Stimulated activated naive CD4-positive, alpha-beta T cell (primary cell): ENCODE results near the gene GKAP1.
A peak's percentile ranks its signal among the peaks of the same experiment; 100 is the strongest.
"Not testable (repeated sequence)": the region's sequence is repeated elsewhere in the genome, so short reads cannot be mapped to it uniquely, and the experiment has no call there.

Source experiments
- DNase-seq, 6 experiments: peaks; one replicate each; lab custom pipeline; 2025; lab: John Stamatoyannopoulos, UW

The GKAP1 gene

GRCh38 chr9:83817356-83818278 is at the start of gene GKAP1:
Gene GKAP1 (minus strand): TSS chr9:83817769. CDS start chr9:83806517, 11,252 bp downstream.
- peak; percentile 79 to 91 (median 86) for DNase-seq

GRCh38 chr9:83849895-83850294 is 32.3 kb upstream of the GKAP1 start:
- not testable (repeated sequence) for DNase-seq

- DNase-seq: not testable (repeated sequence)
These were observed 19.6 kb upstream of the GKAP1 start for GRCh38 chr9:83837070-83837643.

GRCh38 chr9:83830426-83831071 is 13.0 kb upstream of the GKAP1 start:
- not testable (repeated sequence) for DNase-seq

DNA sequence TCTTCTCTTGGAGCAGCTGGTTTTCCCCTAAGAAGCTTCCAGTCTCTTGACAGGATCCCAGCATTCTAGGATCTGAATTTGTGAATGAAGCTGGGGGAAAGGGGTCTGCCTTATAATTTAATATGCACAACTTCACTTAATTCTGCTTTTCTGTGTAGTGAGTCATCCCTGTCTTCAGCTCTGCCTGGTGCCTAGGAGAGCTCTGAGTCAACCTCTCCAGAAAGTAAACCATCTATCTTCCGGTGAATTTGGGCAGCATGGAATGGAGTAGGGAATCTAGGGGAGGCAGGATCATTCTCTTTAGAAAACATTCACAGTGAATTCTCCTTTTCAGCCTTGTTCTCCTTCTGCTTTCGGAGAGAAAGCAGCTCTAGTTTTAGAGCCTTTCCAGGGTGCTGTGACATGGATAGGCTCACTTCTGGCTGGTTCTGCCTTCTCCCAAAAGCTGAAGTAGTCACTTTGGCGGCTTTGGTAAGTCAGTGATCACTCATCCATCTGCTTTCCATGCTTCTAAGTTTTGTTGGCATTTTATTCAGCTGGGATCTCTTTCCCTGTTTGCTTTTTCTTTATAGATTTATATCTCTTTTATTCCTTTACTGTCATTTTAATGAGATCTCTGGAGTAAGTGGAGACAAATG is 7.5 kb upstream of the GKAP1 start:
- DNase-seq: not testable (repeated sequence)

DNA sequence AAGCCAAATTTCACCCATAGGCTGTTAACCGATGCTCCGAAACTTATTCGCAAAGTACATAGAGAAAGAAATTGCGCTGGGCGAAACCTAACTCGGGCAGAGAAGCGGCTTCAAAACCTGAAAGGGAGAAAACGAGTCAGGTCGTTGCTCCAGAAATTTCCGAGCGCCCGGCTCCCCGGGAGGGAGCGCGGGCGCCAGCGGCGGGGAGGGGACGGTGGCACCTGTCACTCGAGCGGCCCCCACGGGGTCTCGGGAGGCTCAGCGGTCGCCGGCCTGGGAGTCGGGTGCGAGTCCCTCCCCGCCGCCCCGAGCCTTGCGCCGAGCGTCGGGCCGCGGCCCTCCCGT is 586 bp downstream of the GKAP1 start:
- DNase-seq: peak in 5 of 6 experiments; percentile 31 to 68 (median 56)

DNA sequence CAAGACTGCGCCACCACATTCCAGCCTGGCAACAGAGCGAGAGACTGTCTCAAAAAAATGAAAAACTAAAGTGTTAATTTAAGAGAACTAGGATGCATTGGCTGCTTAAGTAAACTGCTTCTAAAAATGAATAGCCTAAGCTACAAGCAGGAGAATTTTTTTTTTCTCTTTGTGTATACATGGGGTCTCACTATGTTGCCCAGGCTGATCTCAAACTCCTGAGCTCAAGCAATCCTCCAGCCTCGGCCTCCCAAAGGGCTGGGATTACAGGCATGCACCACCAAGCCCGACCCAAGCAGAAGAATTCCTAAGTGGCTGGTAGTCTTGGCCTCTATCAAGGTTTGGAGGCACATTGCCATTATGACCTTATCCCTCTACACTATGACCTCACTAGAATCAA is 2.4 kb downstream of the GKAP1 start:
- not testable (repeated sequence) for DNase-seq

- not testable (repeated sequence) for DNase-seq
These were observed 8.4 kb downstream of the GKAP1 start for GRCh38 chr9:83809213-83809612.

- not testable (repeated sequence) for DNase-seq
These were observed 13.1 kb downstream of the GKAP1 start for GRCh38 chr9:83804454-83804853.

DNA sequence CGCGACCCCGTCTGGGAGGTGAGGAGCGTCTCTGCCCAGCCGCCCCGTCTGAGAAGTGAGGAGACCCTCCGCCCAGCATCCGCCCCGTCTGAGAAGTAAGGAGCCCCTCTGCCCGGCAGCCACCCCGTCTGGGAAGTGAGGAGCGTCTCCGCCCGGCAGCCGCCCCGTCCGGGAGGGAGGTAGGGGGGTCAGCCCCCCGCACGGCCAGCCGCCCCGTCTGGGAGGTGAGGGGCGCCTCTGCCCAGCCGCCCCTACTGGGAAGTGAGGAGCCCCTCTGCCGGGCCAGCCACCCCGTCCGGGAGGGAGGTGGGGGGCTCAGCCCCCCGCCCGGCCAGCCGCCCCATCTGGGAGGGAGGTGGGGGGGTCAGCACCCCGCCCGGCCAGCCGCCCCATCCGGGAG is 13.6 kb downstream of the GKAP1 start:
- DNase-seq: not testable (repeated sequence)

DNA sequence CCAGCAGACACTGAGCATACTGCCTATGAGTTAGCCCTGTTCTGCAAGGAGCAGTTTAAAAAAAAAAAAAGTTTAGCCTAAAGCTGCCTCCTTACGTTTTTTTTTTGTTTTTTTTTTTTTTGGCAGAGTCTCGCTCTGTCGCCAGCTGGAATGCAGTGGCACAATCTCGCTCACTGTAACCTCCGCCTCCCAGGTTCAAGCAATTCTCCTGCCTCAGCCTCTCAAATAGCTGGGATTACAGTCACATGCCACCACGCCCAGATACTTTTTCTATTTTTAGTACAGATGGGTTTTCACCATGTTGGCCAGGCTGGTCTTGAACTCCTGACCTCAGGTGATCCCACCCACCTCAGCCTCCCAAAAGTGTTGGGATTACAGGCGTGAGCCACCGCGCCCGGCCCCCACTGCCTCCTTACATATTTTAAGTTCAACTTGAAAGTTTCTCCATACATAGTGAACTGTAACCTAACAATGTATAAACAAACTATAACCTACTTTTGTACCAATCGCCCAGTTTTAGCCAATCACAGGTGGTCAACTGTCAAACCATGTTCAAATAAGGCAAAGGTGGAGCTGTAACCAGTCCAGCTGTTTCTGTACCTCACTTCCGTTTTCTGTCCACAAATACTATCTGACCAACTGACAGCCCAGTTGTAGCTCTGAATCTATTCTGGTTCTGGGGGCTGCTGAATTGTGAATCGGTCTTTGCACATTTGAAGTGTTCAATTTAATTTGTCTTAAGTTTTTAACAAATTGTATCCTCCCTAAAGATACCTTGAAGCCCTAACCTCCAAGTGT is 17.1 kb downstream of the GKAP1 start:
- no peak for DNase-seq

DNA sequence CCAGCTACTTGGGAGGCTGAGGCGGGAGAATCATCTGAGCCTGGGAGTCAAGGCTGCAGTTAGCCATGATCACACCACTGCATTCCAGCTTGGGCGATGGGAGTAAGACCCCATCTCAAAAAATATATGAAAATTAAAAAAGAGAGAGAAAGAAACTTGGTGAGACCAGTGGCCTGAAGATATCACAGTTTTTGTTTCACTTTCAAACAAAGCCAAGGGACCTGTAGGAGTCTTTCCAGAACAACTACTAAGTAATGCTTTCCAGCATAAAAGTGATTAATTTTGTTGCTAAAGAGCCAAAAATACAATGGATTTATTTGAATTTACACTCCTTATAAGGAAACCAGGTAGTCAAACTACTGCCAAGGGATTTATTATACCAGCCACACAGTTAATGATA is 23.5 kb downstream of the GKAP1 start:
- no peak for DNase-seq

DNA sequence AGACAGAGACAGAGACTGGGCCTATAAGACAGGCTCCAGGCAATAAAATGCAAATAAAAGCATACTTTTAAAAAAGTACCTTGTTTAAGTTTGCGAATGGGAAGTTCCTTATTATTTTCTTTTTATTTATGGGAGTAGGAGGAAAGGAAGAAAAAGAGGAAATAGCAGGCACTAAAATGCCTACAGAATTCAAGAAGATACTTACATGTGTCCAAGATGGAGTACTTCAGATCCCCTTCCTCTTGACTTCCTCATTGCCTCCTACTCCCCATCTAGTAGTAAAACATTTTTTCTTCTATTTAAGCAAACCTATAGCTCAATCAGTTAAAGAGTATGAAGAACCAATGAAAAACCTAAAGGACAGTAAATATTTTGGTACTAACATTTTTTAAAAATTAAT is 24.8 kb downstream of the GKAP1 start:
- no peak for DNase-seq

GRCh38 chr9:83778164-83778563 is 39.4 kb downstream of the GKAP1 start:
- DNase-seq: no peak

DNA sequence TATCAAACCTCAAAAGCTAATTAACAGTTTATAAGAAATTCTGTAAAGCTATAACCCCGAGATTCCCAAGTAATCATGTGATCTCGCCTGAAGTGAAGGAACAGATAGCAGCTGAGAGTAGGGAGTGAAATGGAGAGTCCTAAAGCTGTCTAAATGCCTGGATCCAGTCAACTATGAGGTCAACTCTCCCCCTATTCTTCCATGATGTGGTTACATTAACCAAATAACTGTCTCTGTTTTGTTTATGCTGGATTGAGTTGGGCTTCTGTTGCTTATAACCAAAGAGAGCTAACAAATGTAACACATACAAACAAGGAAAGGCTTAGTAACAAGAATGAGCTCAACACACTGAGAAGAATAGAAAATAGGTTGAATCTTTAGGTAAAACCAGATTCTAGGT is 41.6 kb downstream of the GKAP1 start:
- no peak for DNase-seq

DNA sequence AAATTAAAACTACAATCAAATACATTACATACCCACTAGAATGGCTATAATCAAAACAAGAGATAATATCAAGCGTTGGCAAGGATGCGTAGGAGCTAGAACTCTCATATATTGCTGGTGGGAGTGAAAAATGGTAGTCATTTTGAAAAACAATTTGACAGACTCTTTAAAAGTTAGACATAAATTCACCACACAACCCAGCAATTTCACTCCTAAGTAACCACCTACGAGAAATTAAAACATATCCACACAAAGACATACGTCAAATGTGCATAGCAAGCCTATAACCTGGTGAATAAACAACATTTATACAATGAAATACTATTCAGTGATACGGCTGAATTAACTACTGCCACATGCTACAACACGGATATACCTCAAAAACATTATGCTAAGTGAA is 44.7 kb downstream of the GKAP1 start:
- no peak for DNase-seq

GRCh38 chr9:83765376-83765775 is 52.2 kb downstream of the GKAP1 start:
- no peak for DNase-seq

DNA sequence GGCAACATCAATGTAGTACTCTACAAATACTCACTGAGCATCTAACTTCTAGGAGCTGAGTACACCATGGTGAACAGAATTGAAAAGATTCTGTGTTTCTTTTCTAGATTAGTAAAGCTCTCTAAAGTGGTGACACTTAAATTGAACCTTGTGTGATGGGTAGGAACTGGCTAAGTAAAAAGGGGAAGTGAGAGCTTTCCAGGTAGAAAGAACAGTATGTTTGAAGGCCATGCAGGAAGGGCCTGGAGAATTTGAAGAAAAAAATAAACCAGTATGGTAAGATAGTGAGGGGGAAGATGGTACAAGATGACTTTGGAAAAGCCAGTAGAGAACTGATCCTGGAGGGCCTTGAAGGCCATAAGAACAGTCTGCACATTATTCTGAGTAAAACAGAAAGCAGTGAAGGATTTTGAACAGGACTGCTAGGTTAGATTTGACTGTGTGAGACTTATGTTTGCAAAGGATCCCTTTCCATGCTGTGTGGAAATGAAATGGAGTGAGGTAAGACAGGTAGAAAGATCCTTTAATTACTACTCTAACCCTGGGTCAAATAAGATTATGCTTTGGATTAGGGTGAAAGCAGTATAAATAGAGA is 63.1 kb downstream of the GKAP1 start:
- DNase-seq: no peak

DNA sequence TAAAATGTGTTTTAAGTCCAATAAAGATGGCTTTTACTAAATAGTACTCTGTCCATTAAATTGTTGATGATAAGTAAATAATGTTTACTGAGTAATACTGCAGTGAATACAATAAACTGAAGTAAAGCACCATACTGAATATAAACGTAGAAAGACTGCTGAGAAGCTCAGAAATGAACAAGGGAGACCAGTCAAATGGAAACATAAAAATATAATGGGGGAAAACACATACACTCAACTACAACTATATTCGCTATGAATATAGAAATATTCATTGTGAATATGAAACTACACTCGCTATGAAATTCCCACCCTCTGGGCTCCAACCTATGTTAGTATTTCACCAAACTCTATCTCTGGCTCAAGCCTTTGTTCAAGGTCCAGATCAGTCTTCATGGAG is 67.9 kb downstream of the GKAP1 start:
- no peak for DNase-seq

DNA sequence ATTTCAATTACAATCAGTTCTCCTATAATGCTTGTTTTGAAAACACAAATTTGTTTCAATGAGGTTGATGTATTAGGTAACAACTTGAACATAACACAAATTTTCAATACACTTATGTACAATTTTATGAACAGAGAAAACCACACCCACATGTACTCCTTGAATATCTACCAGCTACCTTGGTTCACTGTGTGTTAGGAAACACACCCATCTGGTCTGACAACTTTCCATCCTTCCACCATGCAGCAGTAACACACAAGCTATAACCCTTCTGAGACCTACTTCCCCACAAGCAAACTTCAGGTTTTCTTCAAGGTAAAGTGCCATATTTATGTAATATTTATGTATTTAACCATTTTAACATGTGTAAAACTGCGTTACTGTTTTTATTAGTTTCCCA is 73.4 kb downstream of the GKAP1 start:
- DNase-seq: no peak

- no peak for DNase-seq
These were observed 83.8 kb downstream of the GKAP1 start for GRCh38 chr9:83733739-83734138.
